ENCODE results near the gene IL22.

Gene IL22

GRCh38 chr12:68247785-68248184, 5.6 kb downstream of the IL22 start:
- H3K9me3 ChIP-seq (ENCODE audit: insufficient read depth, low read depth, low read length): no peaks in the 10 kb centered on the region
- no peak overlapping the region for H3K27ac ChIP-seq (ENCODE audit: low read depth, low read length)
- H3K23ac ChIP-seq (ENCODE audit: low read length): no peak overlapping the region
- H2BK12ac ChIP-seq (ENCODE audit: low read length): no peak overlapping the region
- H2BK5ac ChIP-seq (ENCODE audit: low read depth, low read length, poor library complexity): no peak overlapping the region
- H4K8ac ChIP-seq (ENCODE audit: low read depth, low read length): no peak overlapping the region
- H3K79me2 ChIP-seq (ENCODE audit: control insufficient read depth, insufficient read depth, low read length, poor library complexity): no peaks in the 10 kb centered on the region
- H4K91ac ChIP-seq (ENCODE audit: low read depth, low read length): no peak overlapping the region
- no peak overlapping the region for H3K4ac ChIP-seq (ENCODE audit: low read depth, low read length)
- no peak overlapping the region for H2BK120ac ChIP-seq (ENCODE audit: insufficient read depth, low read length, poor library complexity)
- H3K18ac ChIP-seq (ENCODE audit: low read length): no peak overlapping the region
- no peak overlapping the region for H2AFZ ChIP-seq (ENCODE audit: insufficient read depth, low read length, poor library complexity)
- no peak for DNase-seq
- H3K14ac ChIP-seq (ENCODE audit: low read length): no peak overlapping the region
- H4K12ac ChIP-seq (ENCODE audit: low read depth, low read length): no peak overlapping the region
- no peaks in the 10 kb centered on the region for H3K36me3 ChIP-seq (ENCODE audit: control insufficient read depth in 1 of 2, insufficient read depth in 2 of 2, low read length in 2 of 2)
- H3K4me2 ChIP-seq (ENCODE audit: low read length): no peak overlapping the region
- no peak overlapping the region for H3K4me3 ChIP-seq (ENCODE audit: low read depth, low read length)
- no peak overlapping the region for H2AK5ac ChIP-seq (ENCODE audit: low read length)
- H3K27me3 ChIP-seq (ENCODE audit: insufficient read depth, low read length): no peaks in the 10 kb centered on the region
- H3K9ac ChIP-seq (ENCODE audit: low read length): no peak overlapping the region
- peaks cover 0 to 3% of the 10 kb centered on the region in 2 experiments for H3K4me1 ChIP-seq (ENCODE audit: control insufficient read depth in 1 of 2, insufficient read depth in 2 of 2, low read length in 2 of 2)
- no peaks in the 10 kb centered on the region for H3K79me1 ChIP-seq (ENCODE audit: low read length)

- Histone ChIP-seq H4K12ac (ENCODE audit: low read depth, low read length) (no peak overlapping the region), H4K91ac (ENCODE audit: low read depth, low read length) (no peak overlapping the region), H3K18ac (ENCODE audit: low read length) (no peak overlapping the region), H2AFZ (ENCODE audit: insufficient read depth, low read length, poor library complexity) (no peak overlapping the region), H3K14ac (ENCODE audit: low read length) (no peak overlapping the region), H2BK120ac (ENCODE audit: insufficient read depth, low read length, poor library complexity) (no peak overlapping the region), H3K79me2 (ENCODE audit: control insufficient read depth, insufficient read depth, low read length, poor library complexity) (no peaks in the 10 kb centered on the region), H2BK5ac (ENCODE audit: low read depth, low read length, poor library complexity) (no peak overlapping the region), H3K4ac (ENCODE audit: low read depth, low read length) (no peak overlapping the region), H2AK5ac (ENCODE audit: low read length) (no peak overlapping the region), H3K79me1 (ENCODE audit: low read length) (no peaks in the 10 kb centered on the region), H3K9ac (ENCODE audit: low read length) (no peak overlapping the region), H3K27me3 (ENCODE audit: insufficient read depth, low read length) (no peaks in the 10 kb centered on the region), H3K4me2 (ENCODE audit: low read length) (no peak overlapping the region), H4K8ac (ENCODE audit: low read depth, low read length) (no peak overlapping the region), H3K23ac (ENCODE audit: low read length) (no peak overlapping the region), H3K27ac (ENCODE audit: low read depth, low read length) (no peak overlapping the region), H3K4me3 (ENCODE audit: low read depth, low read length) (no peak overlapping the region), H3K36me3 (ENCODE audit: control insufficient read depth in 1 of 2, insufficient read depth in 2 of 2, low read length in 2 of 2) (no peaks in the 10 kb centered on the region), H3K9me3 (ENCODE audit: insufficient read depth, low read depth, low read length) (no peaks in the 10 kb centered on the region), H2BK12ac (ENCODE audit: low read length) (no peak overlapping the region), H3K4me1 (ENCODE audit: control insufficient read depth in 1 of 2, insufficient read depth in 2 of 2, low read length in 2 of 2) (peaks cover 0 to 3% of the 10 kb centered on the region in 2 experiments)
- no CpG with 5 or more reads among the region's 6 CpGs for WGBS (ENCODE audit: extremely low coverage, insufficient coverage, insufficient read length)
- DNase-seq: peak in 1 of 2 donors; percentile 29
Observed at GRCh38 chr12:68246350-68246749, 7.1 kb downstream of the IL22 start.

- Histone ChIP-seq H3K4me1 (ENCODE audit: control insufficient read depth in 1 of 2, insufficient read depth in 2 of 2, low read length in 2 of 2) (peaks cover under 1 to 4% of the 10 kb centered on the region in 2 experiments), H2AK5ac (ENCODE audit: low read length) (no peak overlapping the region), H2BK5ac (ENCODE audit: low read depth, low read length, poor library complexity) (no peak overlapping the region), H3K79me2 (ENCODE audit: control insufficient read depth, insufficient read depth, low read length, poor library complexity) (no peaks in the 10 kb centered on the region), H2AFZ (ENCODE audit: insufficient read depth, low read length, poor library complexity) (peak overlapping the region; percentile 17), H4K8ac (ENCODE audit: low read depth, low read length) (no peak overlapping the region), H3K36me3 (ENCODE audit: control insufficient read depth in 1 of 2, insufficient read depth in 2 of 2, low read length in 2 of 2) (no peaks in the 10 kb centered on the region), H4K91ac (ENCODE audit: low read depth, low read length) (no peak overlapping the region), H3K79me1 (ENCODE audit: low read length) (no peaks in the 10 kb centered on the region), H3K27ac (ENCODE audit: low read depth, low read length) (no peak overlapping the region), H3K9me3 (ENCODE audit: insufficient read depth, low read depth, low read length) (no peaks in the 10 kb centered on the region), H3K18ac (ENCODE audit: low read length) (no peak overlapping the region), H3K4ac (ENCODE audit: low read depth, low read length) (no peak overlapping the region), H3K4me3 (ENCODE audit: low read depth, low read length) (no peak overlapping the region), H3K23ac (ENCODE audit: low read length) (no peak overlapping the region), H3K4me2 (ENCODE audit: low read length) (no peak overlapping the region), H4K12ac (ENCODE audit: low read depth, low read length) (no peak overlapping the region), H2BK120ac (ENCODE audit: insufficient read depth, low read length, poor library complexity) (no peak overlapping the region), H3K27me3 (ENCODE audit: insufficient read depth, low read length) (no peaks in the 10 kb centered on the region), H3K9ac (ENCODE audit: low read length) (no peak overlapping the region), H2BK12ac (ENCODE audit: low read length) (no peak overlapping the region), H3K14ac (ENCODE audit: low read length) (no peak overlapping the region)
- DNase-seq: no peak
- no CpG with 5 or more reads among the region's 6 CpGs for WGBS (ENCODE audit: extremely low coverage, insufficient coverage, insufficient read length)
Observed at GRCh38 chr12:68245180-68246021, 8.0 kb downstream of the IL22 start.

- Histone ChIP-seq H3K9me3 (ENCODE audit: insufficient read depth, low read depth, low read length) (no peaks in the 10 kb centered on the region), H2BK5ac (ENCODE audit: low read depth, low read length, poor library complexity) (no peak overlapping the region), H3K4me3 (ENCODE audit: low read depth, low read length) (no peak overlapping the region), H3K14ac (ENCODE audit: low read length) (no peak overlapping the region), H3K4me1 (ENCODE audit: control insufficient read depth in 1 of 2, insufficient read depth in 2 of 2, low read length in 2 of 2) (peaks cover 2 to 6% of the 10 kb centered on the region in 2 experiments), H3K27me3 (ENCODE audit: insufficient read depth, low read length) (no peaks in the 10 kb centered on the region), H4K8ac (ENCODE audit: low read depth, low read length) (no peak overlapping the region), H3K18ac (ENCODE audit: low read length) (no peak overlapping the region), H3K36me3 (ENCODE audit: control insufficient read depth in 1 of 2, insufficient read depth in 2 of 2, low read length in 2 of 2) (no peaks in the 10 kb centered on the region), H2BK12ac (ENCODE audit: low read length) (no peak overlapping the region), H3K79me1 (ENCODE audit: low read length) (no peaks in the 10 kb centered on the region), H3K4ac (ENCODE audit: low read depth, low read length) (no peak overlapping the region), H2AK5ac (ENCODE audit: low read length) (no peak overlapping the region), H2BK120ac (ENCODE audit: insufficient read depth, low read length, poor library complexity) (no peak overlapping the region), H4K91ac (ENCODE audit: low read depth, low read length) (no peak overlapping the region), H3K9ac (ENCODE audit: low read length) (no peak overlapping the region), H3K79me2 (ENCODE audit: control insufficient read depth, insufficient read depth, low read length, poor library complexity) (no peaks in the 10 kb centered on the region), H3K27ac (ENCODE audit: low read depth, low read length) (no peak overlapping the region), H4K12ac (ENCODE audit: low read depth, low read length) (no peak overlapping the region), H3K23ac (ENCODE audit: low read length) (no peak overlapping the region), H2AFZ (ENCODE audit: insufficient read depth, low read length, poor library complexity) (no peak overlapping the region), H3K4me2 (ENCODE audit: low read length) (no peak overlapping the region)
- DNase-seq: no peak
Observed at GRCh38 chr12:68242777-68243176, 10.6 kb downstream of the IL22 start.
